Smooth muscle cell (in vitro differentiated cells): Measurements from ENCODE around the gene DPP3. TPM values are rescaled to one million over a fixed set of nuclear protein-coding genes. Genes with fewer than 3 reads are reported as not detected.

Experiments used
- DNase-seq: peaks from one replicate; lab custom pipeline; 2025; ENCODE audit not compliant: unreplicated experiment; lab: John Stamatoyannopoulos, UW
- H2AFZ ChIP-seq: fragments of 200-600 bp; sonication (generic); 2 replicates; pipeline ENCODE4 v1.6.0; 2016; ENCODE audit warnings: antibody characterized with exemption, low read depth, mild to moderate bottlenecking
- H3F3A ChIP-seq: fragments of 200-600 bp; sonication (generic); 2 replicates; pipeline ENCODE4 v1.6.0; 2017; ENCODE audit warnings: antibody characterized with exemption, low read depth
- H3K27ac ChIP-seq: fragments of 200-600 bp; sonication (generic); 2 replicates; pipeline ENCODE4 v1.5.1; 2016; ENCODE audit warnings: low read depth, mild to moderate bottlenecking
- H3K27me3 ChIP-seq: fragments of 200-600 bp; sonication (generic); 2 replicates; pipeline ENCODE4 v1.6.1; 2016; ENCODE audit warnings: low read depth, mild to moderate bottlenecking
- H3K36me3 ChIP-seq: fragments of 200-600 bp; sonication (generic); 2 replicates; pipeline ENCODE4 v1.5.1; 2016; ENCODE audit warnings: low read depth
- H3K4me1 ChIP-seq: fragments of 200-600 bp; sonication (generic); 2 replicates; pipeline ENCODE4 v1.5.1; 2016; ENCODE audit warnings: low read depth
- H3K4me2 ChIP-seq: fragments of 200-600 bp; sonication (generic); 2 replicates; pipeline ENCODE4 v1.6.0; 2016; ENCODE audit warnings: mild to moderate bottlenecking
- H3K4me3 ChIP-seq: fragments of 200-600 bp; sonication (generic); 2 replicates; pipeline ENCODE4 v1.5.1; 2016; ENCODE audit warnings: mild to moderate bottlenecking
- H3K79me2 ChIP-seq: fragments of 200-600 bp; sonication (generic); 2 replicates; pipeline ENCODE4 v1.6.0; 2016; ENCODE audit warnings: low read depth, mild to moderate bottlenecking
- H3K9ac ChIP-seq: fragments of 200-600 bp; sonication (generic); 2 replicates; pipeline ENCODE4 v1.6.0; 2016; ENCODE audit warnings: low read depth
- H3K9me3 ChIP-seq: fragments of 200-600 bp; sonication (generic); replicated peaks from 2 replicates; pipeline ENCODE4 v1.5.1; 2016; ENCODE audit warnings: low read depth
- H4K20me1 ChIP-seq: fragments of 200-600 bp; sonication (generic); 2 replicates; pipeline ENCODE4 v1.6.0; 2016; ENCODE audit warnings: low read depth
- WGBS: methylation state at CpG from one replicate; pipeline ENCODE4 v1.1.7; 2016; ENCODE audit warnings: low lambda C conversion rate; 5-methylcytosine and 5-hydroxymethylcytosine counted together
- polyA plus RNA-seq: library from polyadenylated mRNA; unstranded; fragments of >200 nt; fragmentation: Nextera tagmentation; extraction: Ambion mirVana; gene quantifications from 2 replicates; pipeline ENCODE4 v1.2.1, GENCODE V29; 2016
- total RNA-seq: library from RNA; depleted of rRNA; stranded (reverse); fragments of >200 nt; gene quantifications from 2 replicates; pipeline ENCODE4 v1.2.3, GENCODE V29; 2014
- TF ChIP-seq, protein P1 (sequence below): fragments of 200-600 bp; sonication (generic); IDR thresholded peaks from 2 replicates; pipeline ENCODE4 v1.5.1; 2017; ENCODE audit warnings: borderline replicate concordance, mild to moderate bottlenecking, antibody characterized with exemption; ENCODE audit not compliant: insufficient read depth, poor library complexity, severe bottlenecking

The DPP3 gene
- total and polyA plus RNA-seq, 2 experiments from 2014 or later: 34.6 to 40.1 TPM

DNA sequence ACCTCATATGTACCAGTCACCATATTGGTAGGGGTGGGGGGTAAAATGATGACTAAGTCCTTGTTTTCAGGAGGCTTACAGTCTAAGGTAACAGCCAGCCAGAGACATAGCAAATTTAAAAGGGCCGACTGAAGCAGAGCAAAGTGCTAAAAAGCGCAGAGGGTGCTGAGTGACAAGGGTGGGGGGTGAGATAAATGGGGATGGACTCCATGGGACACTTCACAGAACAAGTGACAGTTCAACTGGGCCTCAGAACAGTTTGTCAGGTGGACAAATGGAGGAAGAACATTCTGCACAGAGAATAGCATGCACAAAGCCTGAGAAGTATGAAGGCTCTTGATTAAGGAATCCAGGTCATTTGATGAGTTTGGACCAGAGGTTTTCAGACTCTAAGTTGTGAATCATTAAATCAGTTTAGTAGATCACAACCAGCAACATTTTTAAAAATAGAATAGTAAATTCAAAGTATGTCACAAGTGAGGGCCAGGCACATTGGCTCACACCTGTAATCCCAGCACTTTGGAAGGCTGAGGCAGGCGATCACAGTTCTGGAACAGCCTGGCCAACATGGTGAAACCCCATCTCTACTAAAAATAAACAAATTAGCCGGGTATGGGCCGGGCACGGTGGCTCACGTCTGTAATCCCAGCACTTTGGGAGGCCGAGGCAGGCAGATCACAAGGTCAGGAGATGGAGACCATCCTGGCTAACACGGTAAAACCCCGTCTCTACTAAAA is 44.2 kb downstream of the DPP3 start:
- Histone ChIP-seq H4K20me1 (no peaks in the 10 kb centered on the region), H3K27ac (no peak overlapping the region), H3F3A (no peaks in the 10 kb centered on the region)

GRCh38 chr11:66529069-66529468 is 48.8 kb downstream of the DPP3 start:
- no peaks in the 10 kb centered on the region for H3K27me3 ChIP-seq
- 85% methylated on average over 10 of the region's 10 CpGs for WGBS
- H3K9me3 ChIP-seq: no peaks in the 10 kb centered on the region
- TF ChIP-seq, protein P1, sequence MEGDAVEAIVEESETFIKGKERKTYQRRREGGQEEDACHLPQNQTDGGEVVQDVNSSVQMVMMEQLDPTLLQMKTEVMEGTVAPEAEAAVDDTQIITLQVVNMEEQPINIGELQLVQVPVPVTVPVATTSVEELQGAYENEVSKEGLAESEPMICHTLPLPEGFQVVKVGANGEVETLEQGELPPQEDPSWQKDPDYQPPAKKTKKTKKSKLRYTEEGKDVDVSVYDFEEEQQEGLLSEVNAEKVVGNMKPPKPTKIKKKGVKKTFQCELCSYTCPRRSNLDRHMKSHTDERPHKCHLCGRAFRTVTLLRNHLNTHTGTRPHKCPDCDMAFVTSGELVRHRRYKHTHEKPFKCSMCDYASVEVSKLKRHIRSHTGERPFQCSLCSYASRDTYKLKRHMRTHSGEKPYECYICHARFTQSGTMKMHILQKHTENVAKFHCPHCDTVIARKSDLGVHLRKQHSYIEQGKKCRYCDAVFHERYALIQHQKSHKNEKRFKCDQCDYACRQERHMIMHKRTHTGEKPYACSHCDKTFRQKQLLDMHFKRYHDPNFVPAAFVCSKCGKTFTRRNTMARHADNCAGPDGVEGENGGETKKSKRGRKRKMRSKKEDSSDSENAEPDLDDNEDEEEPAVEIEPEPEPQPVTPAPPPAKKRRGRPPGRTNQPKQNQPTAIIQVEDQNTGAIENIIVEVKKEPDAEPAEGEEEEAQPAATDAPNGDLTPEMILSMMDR: no peak
- H4K20me1 ChIP-seq: no peaks in the 10 kb centered on the region
- H3K27ac ChIP-seq: no peak overlapping the region
- H3K4me3 ChIP-seq: no peak overlapping the region
- H3K79me2 ChIP-seq: no peaks in the 10 kb centered on the region
- H3K9ac ChIP-seq: no peak overlapping the region
- no peak overlapping the region for H3K4me2 ChIP-seq
- DNase-seq: no peak
- no peaks in the 10 kb centered on the region for H3K4me1 ChIP-seq
- no peak overlapping the region for H2AFZ ChIP-seq
- peaks cover 5% of the 10 kb centered on the region for H3K36me3 ChIP-seq
- no peaks in the 10 kb centered on the region for H3F3A ChIP-seq

More for the DNA sequence above, 44.2 kb downstream of the DPP3 start:
- H3K9me3 ChIP-seq: no peaks in the 10 kb centered on the region
- peaks cover 5% of the 10 kb centered on the region for H3K36me3 ChIP-seq
- no peak overlapping the region for H3K9ac ChIP-seq
- TF ChIP-seq, protein P1: no peak
- no peak overlapping the region for H2AFZ ChIP-seq
- 97% methylated on average over 10 of the region's 10 CpGs for WGBS
- no peaks in the 10 kb centered on the region for H3K79me2 ChIP-seq
- no peak overlapping the region for H3K4me3 ChIP-seq
- H3K27me3 ChIP-seq: no peaks in the 10 kb centered on the region
- H3K4me1 ChIP-seq: no peaks in the 10 kb centered on the region
- no peak for DNase-seq
- H3K4me2 ChIP-seq: no peak overlapping the region

DNA sequence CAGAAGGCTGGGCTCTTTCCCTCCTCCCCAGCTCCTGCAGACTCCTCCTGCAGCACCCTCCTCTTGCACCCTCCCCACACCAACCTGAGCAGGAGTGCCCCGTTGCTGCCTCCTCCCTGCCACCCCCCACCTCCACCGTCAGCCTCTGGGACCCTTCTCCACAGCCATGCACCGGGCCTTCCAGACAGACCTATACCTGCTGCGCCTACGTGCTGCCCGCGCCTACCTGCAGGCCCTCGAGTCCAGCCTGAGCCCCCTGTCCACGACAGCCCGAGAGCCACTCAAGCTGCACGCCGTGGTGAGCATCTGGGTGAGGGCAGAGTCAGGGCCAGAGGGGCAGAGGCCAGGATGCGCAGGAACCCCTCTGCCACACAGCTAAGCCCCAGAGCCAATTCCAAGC is 49.4 kb downstream of the DPP3 start:
- no peaks in the 10 kb centered on the region for H3K9me3 ChIP-seq
- no peaks in the 10 kb centered on the region for H3K4me1 ChIP-seq
- H3K4me2 ChIP-seq: no peak overlapping the region
- H3F3A ChIP-seq: no peaks in the 10 kb centered on the region
- no peak for DNase-seq
- 95% methylated on average over 13 of the region's 13 CpGs for WGBS
- TF ChIP-seq, protein P1: no peak
- no peaks in the 10 kb centered on the region for H3K27me3 ChIP-seq
- H3K9ac ChIP-seq: no peak overlapping the region
- H3K36me3 ChIP-seq: peaks cover 5% of the 10 kb centered on the region
- no peak overlapping the region for H2AFZ ChIP-seq
- H3K27ac ChIP-seq: no peak overlapping the region
- H3K79me2 ChIP-seq: no peaks in the 10 kb centered on the region
- no peak overlapping the region for H3K4me3 ChIP-seq
- H4K20me1 ChIP-seq: no peaks in the 10 kb centered on the region
